Cardiac muscle cell (in vitro differentiated cells and primary cell): ENCODE data around the gene FOS. TPM values are rescaled to one million over a fixed set of nuclear protein-coding genes. Genes with fewer than 3 reads are reported as not detected.
"Not testable (repeated sequence)": the region's sequence is repeated elsewhere in the genome, so short reads cannot be mapped to it uniquely, and the experiment has no call there.

Experiments
- DNase-seq, 2 donors: peaks; one replicate each; pipeline versions ENCODE4 v3.0.0 to v3.0.0-alpha.2; 2010 to 2017; ENCODE audit warnings: low read depth in 1 of 2, low spot score in 1 of 2
- H3K27ac ChIP-seq: fragments of 200-600 bp; sonication (generic); 2 replicates; pipeline ENCODE4 v1.5.1; 2016
- H3K27me3 ChIP-seq: fragments of 200-600 bp; sonication (generic); 2 replicates; pipeline ENCODE4 v1.6.0; 2016; ENCODE audit warnings: control low read depth
- H3K36me3 ChIP-seq: fragments of 200-600 bp; sonication (generic); 2 replicates; pipeline ENCODE4 v1.5.1; 2016; ENCODE audit warnings: control low read depth
- H3K4me1 ChIP-seq: fragments of 200-600 bp; sonication (generic); 2 replicates; pipeline ENCODE4 v1.8.1; 2017; ENCODE audit warnings: low read depth, mild to moderate bottlenecking, mixed run types
- H3K4me3 ChIP-seq: fragments of 200-600 bp; sonication (generic); 2 replicates; pipeline ENCODE4 v1.5.1; 2016; ENCODE audit warnings: mild to moderate bottlenecking
- H3K9me3 ChIP-seq: fragments of 200-600 bp; sonication (generic); 2 replicates; pipeline ENCODE4 v1.5.1; 2017; ENCODE audit warnings: low read depth, mild to moderate bottlenecking, control low read depth
- polyA plus RNA-seq: library from polyadenylated mRNA; unstranded; fragments of >200 nt; fragmentation: Nextera tagmentation; extraction: Ambion mirVana; gene quantifications from 2 replicates; pipeline ENCODE4 v1.2.1, GENCODE V29; 2016
- total RNA-seq: library from RNA; depleted of rRNA; stranded (reverse); fragments of >200 nt; gene quantifications from 2 replicates; pipeline ENCODE4 v1.2.3, GENCODE V29; 2016
- TF ChIP-seq, protein P1 (sequence below): IDR thresholded peaks from 2 replicates; pipeline ENCODE4 v1.5.1; 2012; ENCODE audit warnings: low read depth, mild to moderate bottlenecking, low read length

FOS gene
- total and polyA plus RNA-seq, 2 experiments from 2014 or later = 45.3 to 66.0 TPM

GRCh38 chr14:75307700-75308379 lies 29.2 kb downstream of the FOS start:
- TF ChIP-seq, protein P1, sequence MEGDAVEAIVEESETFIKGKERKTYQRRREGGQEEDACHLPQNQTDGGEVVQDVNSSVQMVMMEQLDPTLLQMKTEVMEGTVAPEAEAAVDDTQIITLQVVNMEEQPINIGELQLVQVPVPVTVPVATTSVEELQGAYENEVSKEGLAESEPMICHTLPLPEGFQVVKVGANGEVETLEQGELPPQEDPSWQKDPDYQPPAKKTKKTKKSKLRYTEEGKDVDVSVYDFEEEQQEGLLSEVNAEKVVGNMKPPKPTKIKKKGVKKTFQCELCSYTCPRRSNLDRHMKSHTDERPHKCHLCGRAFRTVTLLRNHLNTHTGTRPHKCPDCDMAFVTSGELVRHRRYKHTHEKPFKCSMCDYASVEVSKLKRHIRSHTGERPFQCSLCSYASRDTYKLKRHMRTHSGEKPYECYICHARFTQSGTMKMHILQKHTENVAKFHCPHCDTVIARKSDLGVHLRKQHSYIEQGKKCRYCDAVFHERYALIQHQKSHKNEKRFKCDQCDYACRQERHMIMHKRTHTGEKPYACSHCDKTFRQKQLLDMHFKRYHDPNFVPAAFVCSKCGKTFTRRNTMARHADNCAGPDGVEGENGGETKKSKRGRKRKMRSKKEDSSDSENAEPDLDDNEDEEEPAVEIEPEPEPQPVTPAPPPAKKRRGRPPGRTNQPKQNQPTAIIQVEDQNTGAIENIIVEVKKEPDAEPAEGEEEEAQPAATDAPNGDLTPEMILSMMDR = peak; percentile 91

GRCh38 chr14:75308991-75309390 lies 30.4 kb downstream of the FOS start:
- not testable (repeated sequence) for H3K27me3 ChIP-seq, DNase-seq, H3K4me3 ChIP-seq, H3K27ac ChIP-seq, H3K4me1 ChIP-seq, H3K9me3 ChIP-seq, H3K36me3 ChIP-seq

More at GRCh38 chr14:75307700-75308379, 29.2 kb downstream of the FOS start:
- Histone ChIP-seq H3K27ac (no peak overlapping the region), H3K4me1 (no peaks in the 10 kb centered on the region), H3K9me3 (no peaks in the 10 kb centered on the region), H3K36me3 (no peaks in the 10 kb centered on the region), H3K27me3 (no peaks in the 10 kb centered on the region), H3K4me3 (no peak overlapping the region)
- DNase-seq = peak; percentile 90 to 94

- not testable (repeated sequence) for H3K36me3 ChIP-seq, H3K9me3 ChIP-seq, DNase-seq, H3K4me3 ChIP-seq, H3K27me3 ChIP-seq, H3K4me1 ChIP-seq, H3K27ac ChIP-seq
Measured at GRCh38 chr14:75309561-75309960, 30.9 kb downstream of the FOS start.

DNA sequence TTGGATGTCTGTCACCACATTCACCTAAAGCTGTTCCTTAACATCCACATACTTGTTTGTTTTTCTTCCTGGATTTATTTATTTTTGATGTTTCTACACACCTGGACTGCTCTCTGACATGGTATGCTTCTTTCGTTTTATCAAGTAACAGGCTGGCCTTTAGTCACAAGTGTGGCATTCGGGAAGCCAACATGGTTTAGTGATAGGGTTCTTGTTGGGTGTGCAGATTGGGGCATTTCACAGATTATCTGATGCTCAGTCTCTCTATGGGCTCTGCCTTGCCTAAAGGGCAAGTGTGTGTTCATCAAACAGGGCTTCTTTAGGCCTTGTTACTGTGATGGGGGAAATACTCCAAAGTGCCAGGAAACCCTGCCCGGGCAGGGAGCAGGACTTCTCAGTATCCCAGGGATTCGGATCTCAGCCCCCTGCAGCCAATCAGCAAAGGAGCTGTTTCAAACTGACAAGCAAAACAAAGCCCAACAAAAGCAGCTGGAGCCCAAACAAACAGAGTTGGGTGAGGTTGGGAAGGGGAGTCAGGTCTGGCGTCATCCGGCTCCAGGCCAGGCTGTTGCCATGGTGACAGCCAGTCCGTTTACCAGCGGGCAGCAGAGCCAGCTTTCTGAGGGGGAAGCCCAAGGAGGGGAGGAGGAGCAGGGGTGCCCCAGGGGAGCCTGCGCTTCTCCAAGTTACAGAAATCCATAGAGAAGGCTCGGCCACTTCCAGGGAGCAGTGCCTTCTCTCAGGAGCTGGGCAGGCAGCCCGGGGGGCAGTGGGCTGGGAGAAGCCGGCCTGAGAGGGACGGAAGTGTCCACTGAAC lies 31.9 kb downstream of the FOS start:
- no peaks in the 10 kb centered on the region for H3K9me3 ChIP-seq
- peak in 1 of 2 donors; percentile 97 for DNase-seq
- H3K4me3 ChIP-seq = no peak overlapping the region

DNA sequence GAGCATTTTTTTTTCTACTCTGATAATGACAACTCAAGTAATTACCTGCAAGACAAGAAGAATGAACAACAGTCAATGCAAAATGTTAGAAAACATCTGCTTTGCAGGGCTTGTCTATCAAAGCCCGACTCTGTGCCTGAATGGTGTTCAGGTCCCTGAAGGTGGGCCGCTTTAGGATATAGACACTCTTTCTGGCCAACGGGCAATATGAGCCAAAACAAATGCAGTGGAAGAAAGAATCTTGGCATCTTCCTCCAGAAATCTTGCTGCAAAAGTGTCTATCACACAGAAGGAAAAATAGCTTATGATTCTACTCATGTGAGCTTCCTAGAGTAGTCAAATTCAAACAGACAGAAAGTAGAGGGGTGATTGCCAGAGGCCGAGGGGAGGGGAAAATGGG lies 32.7 kb downstream of the FOS start:
- peak in 1 of 2 donors; percentile 39 for DNase-seq
- H3K27ac ChIP-seq = no peak overlapping the region
- H3K36me3 ChIP-seq = no peaks in the 10 kb centered on the region
- H3K4me3 ChIP-seq = no peak overlapping the region
- no peaks in the 10 kb centered on the region for H3K9me3 ChIP-seq
- H3K4me1 ChIP-seq = no peaks in the 10 kb centered on the region
- no peaks in the 10 kb centered on the region for H3K27me3 ChIP-seq
- TF ChIP-seq, protein P1 = no peak

More for the DNA sequence above, 31.9 kb downstream of the FOS start:
- no peaks in the 10 kb centered on the region for H3K27me3 ChIP-seq
- H3K36me3 ChIP-seq = no peaks in the 10 kb centered on the region
- no peaks in the 10 kb centered on the region for H3K4me1 ChIP-seq
- H3K27ac ChIP-seq = no peak overlapping the region
- TF ChIP-seq, protein P1 = no peak

GRCh38 chr14:75312341-75312740 lies 33.7 kb downstream of the FOS start:
- DNase-seq = no peak
- Histone ChIP-seq H3K27me3 (no peaks in the 10 kb centered on the region), H3K9me3 (no peaks in the 10 kb centered on the region), H3K27ac (no peak overlapping the region), H3K4me3 (no peak overlapping the region), H3K36me3 (no peaks in the 10 kb centered on the region), H3K4me1 (no peaks in the 10 kb centered on the region)
- TF ChIP-seq, protein P1 = no peak
